K562 (cell line): Measurements from ENCODE around the gene FCAMR. TPM values are rescaled to one million over a fixed set of nuclear protein-coding genes. Genes with fewer than 3 reads are reported as not detected.
A peak's percentile ranks its signal among the peaks of the same experiment; 100 is the strongest.

ENCODE experiments used
- ATAC-seq: fragments of 200-7000 bp; cut with Tn5 transposase; 3 replicates; pipeline ENCODE4 v1.9.1; 2020; ENCODE audit warnings: moderate library complexity
- BruUV-seq: library from RNA; stranded (reverse); fragments of 400-500 nt; replicated peaks from 2 replicates; lab custom pipeline; 2021; lab: Mats Ljungman, UMichigan
- CTCF ChIA-PET: fragments of 300-600 bp; formaldehyde crosslinking; extraction: SDS; loops from one replicate; lab custom pipeline; 2021; ENCODE audit warnings: low intra/inter-chr PET ratio; lab: Yijun Ruan, JAX
- POLR2A ChIA-PET: fragments of 300-600, 350-650 bp; sonication (Branson Sonifier 250); formaldehyde crosslinking; extraction: SDS; loops from one replicate; lab custom pipeline; 2021; ENCODE audit warnings: antibody characterized with exemption, inconsistent platforms; lab: Yijun Ruan, JAX
- DNase-seq, 4 experiments: peaks; one replicate each; pipeline versions ENCODE4 v3.0.0 to v3.0.0-alpha.2; 2011 to 2018; ENCODE audit warnings: low spot score in 3 of 4, mixed read lengths in 3 of 4; ENCODE audit errors: extremely low read depth in 1 of 4
- FAIRE-seq: peaks from 2 replicates; lab custom pipeline; 2011; peaks lifted over from hg19 to GRCh38; lab: Jason Lieb, UNC
- H2AFZ ChIP-seq: 2 replicates; pipeline ENCODE4 v1.6.0; 2011; ENCODE audit warnings: low read depth, low read length, control low read depth, inconsistent platforms
- H3K27ac ChIP-seq: fragments of 200-600 bp; 3 replicates; pipeline ENCODE4 v1.8.0; 2011; ENCODE audit warnings: low read depth, mild to moderate bottlenecking, control low read depth, inconsistent platforms, low read length, moderate library complexity, mixed read lengths; ENCODE audit errors: extremely low read depth
- H3K27me3 ChIP-seq, 2 experiments: fragments of 300-600 bp in 1 of 2; 2 replicates in 1 of 2; 3 replicates in 1 of 2; pipeline versions ENCODE4 v1.6.0 to v1.8.0; 2011; ENCODE audit warnings: inconsistent platforms in 2 of 2, low read length in 2 of 2, mild to moderate bottlenecking in 1 of 2, mixed read lengths in 1 of 2, moderate library complexity in 1 of 2; ENCODE audit not compliant: control insufficient read depth in 2 of 2, insufficient read depth in 2 of 2
- H3K36me3 ChIP-seq: fragments of 300-600 bp; 3 replicates; pipeline ENCODE4 v1.8.0; 2011; ENCODE audit warnings: mild to moderate bottlenecking, low read length, inconsistent platforms; ENCODE audit not compliant: control insufficient read depth, insufficient read depth
- H3K4me1 ChIP-seq, 2 experiments: fragments of 200-600 bp in 1 of 2; replicated peaks in 1 of 2; 2 replicates in 1 of 2; 3 replicates in 1 of 2; pipeline versions ENCODE4 v1.5.1 to v1.8.0; 2011; ENCODE audit warnings: inconsistent platforms in 2 of 2, low read length in 2 of 2, mild to moderate bottlenecking in 1 of 2, mixed read lengths in 1 of 2, moderate library complexity in 1 of 2; ENCODE audit not compliant: control insufficient read depth in 2 of 2, insufficient read depth in 2 of 2
- H3K4me2 ChIP-seq: 2 replicates; pipeline ENCODE4 v1.6.1; 2011; ENCODE audit warnings: low read length, control low read depth, inconsistent platforms, mixed read lengths; ENCODE audit not compliant: insufficient read depth
- H3K4me3 ChIP-seq: fragments of 200-600 bp; sonication (generic), shearing (Covaris generic); 2 replicates; pipeline ENCODE4 v1.5.1; 2016; ENCODE audit warnings: control low read depth, inconsistent platforms
- H3K79me2 ChIP-seq: fragments of 200-600 bp; 3 replicates; pipeline ENCODE4 v1.8.0; 2011; ENCODE audit warnings: low read length, inconsistent platforms; ENCODE audit not compliant: control insufficient read depth, insufficient read depth
- H3K9ac ChIP-seq, 2 experiments: 2 replicates each; pipeline versions ENCODE4 v1.6.0 to v1.6.1; 2011; ENCODE audit warnings: low read depth in 2 of 2, low read length in 2 of 2, control low read depth in 1 of 2, inconsistent platforms in 1 of 2, mild to moderate bottlenecking in 1 of 2, mixed read lengths in 1 of 2; ENCODE audit not compliant: insufficient read depth in 1 of 2
- H3K9me1 ChIP-seq: one replicate; pipeline ENCODE4 v1.6.0; 2011; ENCODE audit warnings: inconsistent platforms, mild to moderate bottlenecking, low read length, moderate library complexity; ENCODE audit not compliant: control insufficient read depth, insufficient read depth
- H3K9me3 ChIP-seq: replicated peaks from 2 replicates; pipeline ENCODE4 v1.5.1; 2011; ENCODE audit warnings: low read depth, low read length, inconsistent platforms; ENCODE audit not compliant: control insufficient read depth, insufficient read depth
- H4K20me1 ChIP-seq: replicated peaks from 2 replicates; pipeline ENCODE4 v1.6.1; 2011; ENCODE audit warnings: low read length, inconsistent platforms, mixed read lengths; ENCODE audit not compliant: control insufficient read depth, insufficient read depth
- BHLHE40 ChIP-seq: IDR thresholded peaks from 2 replicates; pipeline ENCODE4 v1.6.1; 2011; ENCODE audit warnings: low read length, improper control_type of control experiment
- CBX2 ChIP-seq: fragments of 200-600 bp; sonication (generic); IDR thresholded peaks from one replicate; pipeline ENCODE4 v1.6.1; 2012; ENCODE audit warnings: mild to moderate bottlenecking, low read length, inconsistent platforms; ENCODE audit not compliant: insufficient read depth, poor library complexity, severe bottlenecking
- FOXM1 ChIP-seq, 2 experiments: fragments of 450-650 bp in 1 of 2; sonication (generic) in 1 of 2; formaldehyde crosslinking in 1 of 2; IDR thresholded peaks; 2 replicates each; pipeline versions ENCODE4 v1.6.1 to v1.9.0; 2017 to 2022; ENCODE audit warnings: low read depth in 2 of 2, mild to moderate bottlenecking in 2 of 2, missing genetic modification reagents in 1 of 2, moderate library complexity in 1 of 2
- ID3 ChIP-seq, 2 experiments: fragments of 250-450 bp in 1 of 2; fragments of 450-650 bp in 1 of 2; sonication (Bioruptor Pico) in 1 of 2; IDR thresholded peaks; 2 replicates each; pipeline versions ENCODE4 v1.6.1 to v1.8.0; 2016 to 2021; ENCODE audit warnings: mild to moderate bottlenecking in 2 of 2, moderate library complexity in 2 of 2, missing compliant biosample characterization in 1 of 2, missing genetic modification characterization in 1 of 2
- RCOR1 ChIP-seq, 2 experiments: IDR thresholded peaks; 2 replicates each; pipeline ENCODE4 v1.6.1; 2012; ENCODE audit warnings: low read depth in 2 of 2, low read length in 2 of 2, borderline replicate concordance in 1 of 2, improper control_type of control experiment in 1 of 2
- TEAD1 ChIP-seq, 2 experiments: fragments of 450-650 bp in 1 of 2; sonication (generic) in 1 of 2; formaldehyde crosslinking; IDR thresholded peaks; 2 replicates each; pipeline versions ENCODE4 v1.4.0 to v1.8.0; 2020 to 2022; ENCODE audit warnings: mild to moderate bottlenecking in 2 of 2, missing genetic modification reagents in 1 of 2
- TFAM ChIP-seq: fragments of 250-450 bp; sonication (Bioruptor Pico); conservative IDR thresholded peaks from 2 replicates; pipeline ENCODE4 v1.5.0; 2021; ENCODE audit warnings: mild to moderate bottlenecking, moderate library complexity
- TRIM25 ChIP-seq: fragments of 450-650 bp; IDR thresholded peaks from 2 replicates; pipeline ENCODE4 v1.7.0; 2016; ENCODE audit warnings: borderline replicate concordance
- YBX1 ChIP-seq: fragments of 450-650 bp; IDR thresholded peaks from 2 replicates; pipeline ENCODE4 v1.7.1; 2016; ENCODE audit warnings: mild to moderate bottlenecking
- ZBTB2 ChIP-seq: fragments of 450-650 bp; IDR thresholded peaks from 2 replicates; pipeline ENCODE4 v1.6.1; 2016; ENCODE audit warnings: antibody characterized with exemption
- ZBTB9 ChIP-seq: fragments of 450-650 bp; formaldehyde crosslinking; IDR thresholded peaks from 2 replicates; pipeline ENCODE4 v1.4.0; 2020; ENCODE audit warnings: mild to moderate bottlenecking, moderate library complexity
- ZNF644 ChIP-seq: fragments of 200-800 bp; sonication (Bioruptor generic); IDR thresholded peaks from 2 replicates; pipeline ENCODE4 v1.6.1; 2016; ENCODE audit warnings: low read depth, missing genetic modification characterization, missing compliant biosample characterization
- WGBS: fragments of 100-300 bp; shearing (Covaris generic); methylation state at CpG from one replicate; pipeline ENCODE4 v1.1.6; 2016; ENCODE audit warnings: low coverage, mixed read lengths; ENCODE audit not compliant: insufficient coverage; ENCODE audit errors: missing lambda C conversion rate; 5-methylcytosine and 5-hydroxymethylcytosine counted together
- in situ Hi-C: fragments of 300-500 bp; cut with MboI; formaldehyde crosslinking; loops from 4 replicates; pipeline ENCODE4 v1.15.0; 2018; ENCODE audit warnings: inconsistent platforms, mixed read lengths
- intact Hi-C: fragments of 100-400 bp; cut with micrococcal nuclease; formaldehyde crosslinking; loops from 2 replicates; pipeline ENCODE4 v1.14.2; 2022
- polyA plus RNA-seq, 8 experiments: library from polyadenylated mRNA; depleted of rRNA in 4 of 8; stranded (reverse) in 5 of 8; unstranded in 3 of 8; fragments of >200 nt; fragmentation: Nextera tagmentation in 2 of 8; fragmentation: Illumina TruSeq in 1 of 8; extraction: Ambion mirVana in 2 of 8; extraction: Trizol in 1 of 8; gene quantifications; 2 replicates each; pipeline versions ENCODE4 v1.2.1 to v1.2.3, GENCODE V29; 2011 to 2014; ENCODE audit warnings: inconsistent platforms in 1 of 8, missing spikeins in 1 of 8
- total RNA-seq, 7 experiments: library from RNA; depleted of rRNA in 6 of 7; stranded (reverse); fragments of >200 nt in 6 of 7; fragmentation: Illumina TruSeq in 2 of 7; extraction: Trizol in 2 of 7; gene quantifications; 2 replicates each; pipeline versions ENCODE4 v1.2.1 to v1.2.3, GENCODE V29; 2011 to 2021; ENCODE audit warnings: low replicate concordance in 1 of 7

FCAMR gene
- total and polyA plus RNA-seq, 9 of the 15 experiments (the other 6 are each of a cell fraction or from before 2014, with no cell fraction given): not detected

- H3K4me1 ChIP-seq: peaks cover 58 to 80% of the 10 kb centered on the region in 2 experiments
- no peak overlapping the region for H3K4me3 ChIP-seq
- H3K27ac ChIP-seq: peak overlapping the region; percentile 9; the same call in 1 of the 3 replicates
- no peaks in the 10 kb centered on the region for H3K27me3 ChIP-seq
- CTCF ChIA-PET: no interaction called here
- H4K20me1 ChIP-seq: no peaks in the 10 kb centered on the region
- H3K9me3 ChIP-seq: peaks cover 3% of the 10 kb centered on the region; the same call in 1 of the 2 replicates
- FAIRE-seq (peak; percentile 72), ATAC-seq (peak; percentile 31), DNase-seq (peak; percentile 78 to 89 (median 84))
- H3K4me2 ChIP-seq: 0 out of 2 replicates have a peak overlapping the region, but pooled peaks have one; percentile 15
- H3K79me2 ChIP-seq: no peaks in the 10 kb centered on the region
- H3K36me3 ChIP-seq: peaks cover 6% of the 10 kb centered on the region; the same call in 2 of the 3 replicates
- POLR2A ChIA-PET: interaction anchor here (1.2 to 5.6 kb wide), 3 partner anchors 11 to 14 kb away, joined by 3 to 52 read pairs (median 11); partner anchors contain the start of gene C1orf116
- intact Hi-C loops: no loop called here
- BruUV-seq: no TSS peak
- no peak overlapping the region for H3K9ac ChIP-seq
- in situ Hi-C loops: no loop called here
- H2AFZ ChIP-seq: no peak overlapping the region
- H3K9me1 ChIP-seq: peaks cover 7% of the 10 kb centered on the region
- 44% methylated on average over 7 of the region's 7 CpGs for WGBS
- TF ChIP-seq TFAM (CRISPR knock-in tag) (no peak), ZNF644 (tag) (no peak), BHLHE40 (peak; percentile 30; the same call in 1 of the 2 replicates), YBX1 (no peak), ZBTB9 (CRISPR knock-in tag) (0 out of 2 replicates have a peak, but pooled peaks have one; percentile 23), CBX2 (no peak), ZBTB2 (no peak; the same call in 1 of the 2 replicates), RCOR1 (IDR thresholded peaks at IDR 0.05; ENCODE audit: borderline replicate concordance in 1 of 2, low read depth in 2 of 2, low read length in 2 of 2) (peak; percentile 91 to 94), TEAD1 (CRISPR knock-in tag; IDR thresholded peaks at IDR 0.05) (peak in 1 of 2 experiments; percentile 49; a peak in 1 of 4 replicates), TRIM25 (no peak), FOXM1 (IDR thresholded peaks at IDR 0.05; ENCODE audit: low read depth) (peak; percentile 91), FOXM1 (CRISPR knock-in tag; IDR thresholded peaks at IDR 0.05; ENCODE audit: low read depth) (no peak), ID3 (CRISPR knock-in tag; IDR thresholded peaks at IDR 0.05) (no peak), ID3 (tag; IDR thresholded peaks at IDR 0.05) (peak; percentile 74)
Measured at GRCh38 chr1:207017615-207018559, 47.6 kb upstream of the FCAMR start.
